CD14-positive monocyte (primary cell): ENCODE data around the gene BICD1. TPM values are rescaled to one million over a fixed set of nuclear protein-coding genes. Genes with fewer than 3 reads are reported as not detected.

ENCODE experiments used
- DNase-seq, 3 donors: peaks; one replicate each; pipeline ENCODE4 v3.0.0-alpha.2; 2011 to 2022
- H2AFZ ChIP-seq: 2 replicates; pipeline ENCODE4 v1.6.0; 2012; ENCODE audit warnings: mild to moderate bottlenecking, low read depth, low read length, inconsistent platforms; ENCODE audit not compliant: insufficient read depth, poor library complexity, severe bottlenecking
- H3K27ac ChIP-seq, 2 donors: 1 replicate in 1 of 2; 2 replicates in 1 of 2; pipeline ENCODE4 v1.5.1; 2012 to 2013; ENCODE audit warnings: low read length in 2 of 2, control low read depth in 1 of 2, inconsistent platforms in 1 of 2, low read depth in 1 of 2, mild to moderate bottlenecking in 1 of 2
- H3K27me3 ChIP-seq, 2 donors: one replicate each; pipeline versions ENCODE4 v1.6.0 to v1.6.1; 2011 to 2013; ENCODE audit warnings: low read length in 2 of 2; ENCODE audit not compliant: control insufficient read depth in 2 of 2, insufficient read depth in 2 of 2
- H3K36me3 ChIP-seq, 2 donors: replicated peaks in 1 of 2; 1 replicate in 1 of 2; 2 replicates in 1 of 2; pipeline versions ENCODE4 v1.5.1 to v1.6.1; 2012 to 2013; ENCODE audit warnings: low read length in 2 of 2, control low read depth in 1 of 2, inconsistent platforms in 1 of 2, mild to moderate bottlenecking in 1 of 2; ENCODE audit not compliant: insufficient read depth in 2 of 2, control insufficient read depth in 1 of 2
- H3K4me1 ChIP-seq, 2 donors: 1 replicate in 1 of 2; 2 replicates in 1 of 2; pipeline versions ENCODE4 v1.5.1 to v1.6.1; 2012 to 2013; ENCODE audit warnings: low read length in 2 of 2, control low read depth in 1 of 2, inconsistent platforms in 1 of 2, mild to moderate bottlenecking in 1 of 2, moderate library complexity in 1 of 2; ENCODE audit not compliant: insufficient read depth in 2 of 2, control insufficient read depth in 1 of 2
- H3K4me2 ChIP-seq: replicated peaks from 2 replicates; pipeline ENCODE3; 2012; ENCODE audit warnings: low read length, moderate library complexity, mild to moderate bottlenecking; ENCODE audit not compliant: poor library complexity, severe bottlenecking; ENCODE audit errors: extremely low read depth
- H3K4me3 ChIP-seq, 3 experiments: fragments of 200-600 bp in 1 of 3; sonication (generic) in 1 of 3; replicated peaks in 1 of 3; 1 replicate in 2 of 3; 2 replicates in 1 of 3; pipeline ENCODE4 v1.5.1; 2011 to 2013; ENCODE audit warnings: low read length in 3 of 3, mild to moderate bottlenecking in 3 of 3, control low read depth in 2 of 3, low read depth in 2 of 3, inconsistent platforms in 1 of 3, moderate library complexity in 1 of 3
- H3K79me2 ChIP-seq: 2 replicates; pipeline ENCODE4 v1.6.0; 2012; ENCODE audit warnings: mild to moderate bottlenecking, control low read depth, inconsistent platforms, low read length, moderate library complexity; ENCODE audit not compliant: insufficient read depth
- H3K9ac ChIP-seq: 2 replicates; pipeline ENCODE4 v1.6.0; 2017; ENCODE audit warnings: low read length, mild to moderate bottlenecking; ENCODE audit not compliant: insufficient read depth, poor library complexity, severe bottlenecking
- H3K9me3 ChIP-seq, 2 donors: replicated peaks in 1 of 2; 1 replicate in 1 of 2; 2 replicates in 1 of 2; pipeline versions ENCODE4 v1.5.1 to v1.6.1; 2012 to 2013; ENCODE audit warnings: low read length in 2 of 2, control low read depth in 1 of 2; ENCODE audit not compliant: control insufficient read depth in 1 of 2, insufficient read depth in 1 of 2
- H4K20me1 ChIP-seq: 2 replicates; pipeline ENCODE4 v1.6.0; 2012; ENCODE audit warnings: mild to moderate bottlenecking, low read length, control low read depth, moderate library complexity; ENCODE audit not compliant: insufficient read depth
- H3K27ac Mint-ChIP-seq, 7 donors: one replicate each; pipeline ENCODE4 v1.8.0; 2020; ENCODE audit warnings: mild to moderate bottlenecking in 7 of 7, mixed read lengths in 7 of 7, moderate library complexity in 6 of 7, inconsistent platforms in 2 of 7
- H3K27me3 Mint-ChIP-seq, 3 donors: one replicate each; pipeline ENCODE4 v1.8.0; 2021 to 2022; ENCODE audit warnings: low read depth in 3 of 3, mild to moderate bottlenecking in 3 of 3, mixed read lengths in 3 of 3, moderate library complexity in 3 of 3, inconsistent platforms in 1 of 3
- H3K36me3 Mint-ChIP-seq, 2 donors: one replicate each; pipeline ENCODE4 v1.8.0; 2020; ENCODE audit warnings: mixed read lengths in 2 of 2, inconsistent platforms in 1 of 2, mild to moderate bottlenecking in 1 of 2
- H3K4me1 Mint-ChIP-seq: one replicate; pipeline ENCODE4 v1.8.0; 2020; ENCODE audit warnings: mild to moderate bottlenecking, mixed read lengths
- H3K4me3 Mint-ChIP-seq, 2 donors: one replicate each; pipeline ENCODE4 v1.8.0; 2020; ENCODE audit warnings: mild to moderate bottlenecking in 2 of 2, mixed read lengths in 2 of 2, moderate library complexity in 1 of 2
- H3K9me3 Mint-ChIP-seq, 7 donors: one replicate each; pipeline ENCODE4 v1.8.0; 2020 to 2022; ENCODE audit warnings: mixed read lengths in 7 of 7, mild to moderate bottlenecking in 6 of 7, moderate library complexity in 6 of 7, inconsistent platforms in 2 of 7
- CTCF ChIP-seq: fragments of 200-600 bp; IDR thresholded peaks from one replicate; pipeline ENCODE4 v1.8.0; 2022; ENCODE audit warnings: antibody characterized with exemption, mild to moderate bottlenecking
- WGBS: methylation state at CpG from one replicate; pipeline ENCODE4 v1.1.5; 2013; ENCODE audit warnings: missing lambda C conversion rate; ENCODE audit not compliant: insufficient coverage; 5-methylcytosine and 5-hydroxymethylcytosine counted together
- intact Hi-C, 2 donors: fragments of 100-400 bp; cut with micrococcal nuclease; formaldehyde crosslinking; loops; one replicate each; pipeline versions ENCODE4 v1.15.0 to v1.15.1; 2023
- polyA plus RNA-seq, 3 donors: library from polyadenylated mRNA; depleted of rRNA in 1 of 3; unstranded in 2 of 3; stranded (reverse) in 1 of 3; fragments of 300-500 nt in 2 of 3; fragments of >200 nt in 1 of 3; fragmentation: Illumina TruSeq in 2 of 3; gene quantifications; 1 replicate in 2 of 3; 2 replicates in 1 of 3; pipeline ENCODE4 v1.2.3, GENCODE V29; 2012 to 2021

Gene BICD1
- polyA plus RNA-seq, 3 donors = 0.55 to 2.1 (median 1.6) TPM

- Histone ChIP-seq H3K27me3 (no peaks in the 10 kb centered on the region), H3K4me3 (no peak overlapping the region), H3K36me3 (no peaks in the 10 kb centered on the region), H3K4me1 (no peaks in the 10 kb centered on the region), H2AFZ (no peak overlapping the region), H3K9me3 (no peaks in the 10 kb centered on the region), H3K4me2 (no peak overlapping the region), H3K9ac (no peak overlapping the region), H4K20me1 (no peaks in the 10 kb centered on the region), H3K27ac (no peak overlapping the region), H3K79me2 (no peaks in the 10 kb centered on the region)
- H3K27me3 Mint-ChIP-seq = no peaks in the 10 kb centered on the region
- WGBS = no CpG with 5 or more reads among the region's 2 CpGs
- H3K27ac Mint-ChIP-seq = no peak overlapping the region
- no peaks in the 10 kb centered on the region for H3K36me3 Mint-ChIP-seq
- H3K4me1 Mint-ChIP-seq = no peaks in the 10 kb centered on the region
- intact Hi-C loops = no loop called here
- H3K4me3 Mint-ChIP-seq = no peak overlapping the region
- no peak for TF ChIP-seq CTCF
- no peak for DNase-seq
- H3K9me3 Mint-ChIP-seq = no peaks in the 10 kb centered on the region
Observed at GRCh38 chr12:32126720-32127119, 20.1 kb downstream of the BICD1 start.

- Mint-ChIP-seq H3K4me1 (peaks cover 8% of the 10 kb centered on the region), H3K36me3 (no peaks in the 10 kb centered on the region), H3K9me3 (no peaks in the 10 kb centered on the region), H3K4me3 (no peak overlapping the region), H3K27me3 (peaks cover 0 to 3% (median 0%) of the 10 kb centered on the region in 3 donors), H3K27ac (peak overlapping the region in 1 of 7 donors; percentile 27)
- no peaks in the 10 kb centered on the region for H3K79me2 ChIP-seq
- H3K4me3 ChIP-seq = no peak overlapping the region
- no peak overlapping the region for H2AFZ ChIP-seq
- no peaks in the 10 kb centered on the region for H3K9me3 ChIP-seq
- H3K36me3 ChIP-seq = no peaks in the 10 kb centered on the region
- no peak overlapping the region for H3K9ac ChIP-seq
- intact Hi-C loops = no loop called here
- H3K27me3 ChIP-seq = no peaks in the 10 kb centered on the region
- DNase-seq = no peak
- H3K4me2 ChIP-seq = no peak overlapping the region
- peaks cover 0 to 7% of the 10 kb centered on the region in 2 donors for H3K4me1 ChIP-seq
- H3K27ac ChIP-seq = no peak overlapping the region
- no peak for TF ChIP-seq CTCF
- H4K20me1 ChIP-seq = no peaks in the 10 kb centered on the region
- 100% methylated on average over 3 of the region's 5 CpGs for WGBS
Observed at GRCh38 chr12:32131666-32132065, 25.0 kb downstream of the BICD1 start.
